HEK293 (cell line): ENCODE data around the gene WDR86.

Experiments
- CTCF ChIA-PET: fragments of 350-600 bp; formaldehyde crosslinking; extraction: SDS; loops from one replicate; lab custom pipeline; 2021; ENCODE audit warnings: antibody characterized with exemption; lab: Yijun Ruan, JAX
- POLR2A ChIA-PET: fragments of 300-600 bp; formaldehyde crosslinking; extraction: SDS; loops from one replicate; lab custom pipeline; 2020; ENCODE audit warnings: antibody characterized with exemption, inconsistent platforms; lab: Yijun Ruan, JAX
- H3K27ac ChIP-seq: fragments of 200-500 bp; sonication (Bioruptor generic); 2 replicates; pipeline ENCODE4 v1.5.1; 2014; ENCODE audit warnings: low read depth, low read length, control low read depth, inconsistent platforms; ENCODE audit errors: extremely low read depth
- H3K36me3 ChIP-seq, 2 experiments: fragments of 200-500 bp in 1 of 2; sonication (Bioruptor generic) in 1 of 2; 1 replicate in 1 of 2; 2 replicates in 1 of 2; pipeline ENCODE4 v1.5.1; 2014 to 2017; ENCODE audit warnings: inconsistent platforms in 2 of 2, low read length in 2 of 2; ENCODE audit not compliant: control insufficient read depth in 2 of 2, insufficient read depth in 1 of 2
- H3K4me1 ChIP-seq: fragments of 200-500 bp; sonication (Bioruptor generic); 2 replicates; pipeline ENCODE4 v1.5.1; 2014; ENCODE audit warnings: mild to moderate bottlenecking, low read length, inconsistent platforms; ENCODE audit not compliant: control insufficient read depth, insufficient read depth
- H3K4me3 ChIP-seq: 2 replicates; pipeline ENCODE4 v1.5.1; 2011; ENCODE audit warnings: low read depth, mild to moderate bottlenecking, control low read depth, low read length, moderate library complexity
- H3K9me3 ChIP-seq: fragments of 200-500 bp; sonication (Bioruptor generic); 2 replicates; pipeline ENCODE4 v1.5.1; 2014; ENCODE audit warnings: low read depth, low read length, inconsistent platforms; ENCODE audit not compliant: control insufficient read depth, insufficient read depth
- IKZF3 ChIP-seq: fragments of 450-650 bp; IDR thresholded peaks from 2 replicates; pipeline ENCODE4 v1.5.0; 2018; ENCODE audit warnings: missing biosample characterization, mild to moderate bottlenecking, missing genetic modification characterization, moderate library complexity
- KLF1 ChIP-seq: fragments of 450-650 bp; formaldehyde crosslinking; IDR thresholded peaks from 2 replicates; pipeline ENCODE4 v1.5.1; 2016; ENCODE audit warnings: missing biosample characterization, missing genetic modification characterization
- PRDM1 ChIP-seq: fragments of 450-650 bp; formaldehyde crosslinking; IDR thresholded peaks from 2 replicates; pipeline ENCODE4; 2016; ENCODE audit warnings: missing biosample characterization, missing genetic modification characterization
- ZFP3 ChIP-seq: fragments of 450-650 bp; formaldehyde crosslinking; IDR thresholded peaks from 2 replicates; pipeline ENCODE4 v1.5.1; 2016; ENCODE audit warnings: low read depth, missing biosample characterization, missing genetic modification characterization
- ZNF114 ChIP-seq: fragments of 450-650 bp; formaldehyde crosslinking; IDR thresholded peaks from 2 replicates; pipeline ENCODE4 v1.5.0; 2017; ENCODE audit warnings: missing biosample characterization, missing genetic modification characterization
- ZNF140 ChIP-seq: fragments of 450-650 bp; formaldehyde crosslinking; IDR thresholded peaks from 2 replicates; pipeline ENCODE4 v1.5.1; 2016; ENCODE audit warnings: missing biosample characterization, missing genetic modification characterization
- ZNF211 ChIP-seq: fragments of 450-650 bp; formaldehyde crosslinking; IDR thresholded peaks from 2 replicates; pipeline ENCODE4 v1.5.1; 2016; ENCODE audit warnings: low read depth, missing biosample characterization, missing genetic modification characterization
- ZNF214 ChIP-seq: fragments of 450-650 bp; formaldehyde crosslinking; IDR thresholded peaks from 2 replicates; pipeline ENCODE4 v1.5.1; 2017; ENCODE audit warnings: missing biosample characterization, mild to moderate bottlenecking, missing genetic modification characterization, borderline replicate concordance
- ZNF24 ChIP-seq: fragments of 450-650 bp; formaldehyde crosslinking; IDR thresholded peaks from 2 replicates; pipeline ENCODE4 v1.5.1; 2016; ENCODE audit warnings: missing biosample characterization, missing genetic modification characterization
- ZNF423 ChIP-seq: fragments of 450-650 bp; formaldehyde crosslinking; IDR thresholded peaks from 2 replicates; pipeline ENCODE4 v1.5.1; 2016; ENCODE audit warnings: missing biosample characterization, missing genetic modification characterization
- ZNF48 ChIP-seq: fragments of 450-650 bp; formaldehyde crosslinking; IDR thresholded peaks from 2 replicates; pipeline ENCODE4 v1.5.1; 2016; ENCODE audit warnings: missing biosample characterization, missing genetic modification characterization
- ZNF701 ChIP-seq: fragments of 450-650 bp; formaldehyde crosslinking; IDR thresholded peaks from 2 replicates; pipeline ENCODE4 v1.5.1; 2016; ENCODE audit warnings: missing biosample characterization, missing genetic modification characterization
- ZSCAN16 ChIP-seq: fragments of 450-650 bp; formaldehyde crosslinking; IDR thresholded peaks from 2 replicates; pipeline ENCODE4 v1.5.1; 2016; ENCODE audit warnings: missing biosample characterization, missing genetic modification characterization
- ZXDB ChIP-seq: fragments of 450-650 bp; formaldehyde crosslinking; IDR thresholded peaks from 2 replicates; pipeline ENCODE4 v1.5.1; 2016; ENCODE audit warnings: missing biosample characterization, missing genetic modification characterization
- TF ChIP-seq, protein P1 (sequence below): fragments of 450-650 bp; formaldehyde crosslinking; IDR thresholded peaks from 2 replicates; pipeline ENCODE4 v1.5.1; 2016; ENCODE audit warnings: missing biosample characterization, missing genetic modification characterization, borderline replicate concordance
- TF ChIP-seq, protein P2 (sequence below): fragments of 450-650 bp; formaldehyde crosslinking; IDR thresholded peaks from 2 replicates; pipeline ENCODE4 v1.5.1; 2017; ENCODE audit warnings: missing biosample characterization, mild to moderate bottlenecking, missing genetic modification characterization, moderate library complexity
- TF ChIP-seq, protein P3 (sequence below): fragments of 450-650 bp; formaldehyde crosslinking; IDR thresholded peaks from 2 replicates; pipeline ENCODE4 v1.5.1; 2016; ENCODE audit warnings: missing biosample characterization, missing genetic modification characterization
- TF ChIP-seq, protein P4 (sequence below): fragments of 450-650 bp; formaldehyde crosslinking; IDR thresholded peaks from 2 replicates; pipeline ENCODE4 v1.5.1; 2016; ENCODE audit warnings: missing biosample characterization, missing genetic modification characterization
- TF ChIP-seq, protein P5 (sequence below): fragments of 450-650 bp; formaldehyde crosslinking; IDR thresholded peaks from 2 replicates; pipeline ENCODE4 v1.5.1; 2016; ENCODE audit warnings: missing biosample characterization, missing genetic modification characterization
- TF ChIP-seq, protein P6 (sequence below): fragments of 450-650 bp; IDR thresholded peaks from 2 replicates; pipeline ENCODE4 v1.5.1; 2018; ENCODE audit warnings: missing biosample characterization, mild to moderate bottlenecking, missing genetic modification characterization
- TF ChIP-seq, protein P7 (sequence below): fragments of 450-650 bp; formaldehyde crosslinking; IDR thresholded peaks from 2 replicates; pipeline ENCODE4 v1.5.1; 2016; ENCODE audit warnings: missing biosample characterization, missing genetic modification characterization
- TF ChIP-seq, protein P8 (sequence below): fragments of 450-650 bp; formaldehyde crosslinking; IDR thresholded peaks from 2 replicates; pipeline ENCODE4 v1.5.1; 2016; ENCODE audit warnings: missing biosample characterization, missing genetic modification characterization

The WDR86 gene

DNA sequence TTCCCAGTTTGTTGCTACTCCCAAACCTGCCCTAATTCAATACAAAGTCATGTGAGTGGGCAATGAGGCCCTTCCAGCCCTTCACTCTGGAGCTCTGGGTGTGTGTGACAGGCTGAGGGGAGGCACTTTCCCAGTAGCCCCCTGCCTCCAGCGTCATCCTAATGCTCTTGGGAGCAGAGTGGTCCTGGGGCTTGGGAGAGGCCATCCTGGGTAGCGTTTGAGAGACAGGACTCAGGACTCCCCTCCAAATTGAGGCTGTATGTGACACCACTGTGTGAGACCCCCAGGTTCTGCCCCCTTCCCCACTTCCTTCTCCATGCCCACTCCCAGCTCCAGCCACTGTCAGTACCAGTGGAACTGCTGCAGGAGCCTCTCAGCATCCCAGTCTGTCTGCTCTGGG, 36.6 kb upstream of the WDR86 start:
- TF ChIP-seq, protein P1, sequence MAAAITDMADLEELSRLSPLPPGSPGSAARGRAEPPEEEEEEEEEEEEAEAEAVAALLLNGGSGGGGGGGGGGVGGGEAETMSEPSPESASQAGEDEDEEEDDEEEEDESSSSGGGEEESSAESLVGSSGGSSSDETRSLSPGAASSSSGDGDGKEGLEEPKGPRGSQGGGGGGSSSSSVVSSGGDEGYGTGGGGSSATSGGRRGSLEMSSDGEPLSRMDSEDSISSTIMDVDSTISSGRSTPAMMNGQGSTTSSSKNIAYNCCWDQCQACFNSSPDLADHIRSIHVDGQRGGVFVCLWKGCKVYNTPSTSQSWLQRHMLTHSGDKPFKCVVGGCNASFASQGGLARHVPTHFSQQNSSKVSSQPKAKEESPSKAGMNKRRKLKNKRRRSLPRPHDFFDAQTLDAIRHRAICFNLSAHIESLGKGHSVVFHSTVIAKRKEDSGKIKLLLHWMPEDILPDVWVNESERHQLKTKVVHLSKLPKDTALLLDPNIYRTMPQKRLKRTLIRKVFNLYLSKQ: no peak
- TF ChIP-seq, protein P2, sequence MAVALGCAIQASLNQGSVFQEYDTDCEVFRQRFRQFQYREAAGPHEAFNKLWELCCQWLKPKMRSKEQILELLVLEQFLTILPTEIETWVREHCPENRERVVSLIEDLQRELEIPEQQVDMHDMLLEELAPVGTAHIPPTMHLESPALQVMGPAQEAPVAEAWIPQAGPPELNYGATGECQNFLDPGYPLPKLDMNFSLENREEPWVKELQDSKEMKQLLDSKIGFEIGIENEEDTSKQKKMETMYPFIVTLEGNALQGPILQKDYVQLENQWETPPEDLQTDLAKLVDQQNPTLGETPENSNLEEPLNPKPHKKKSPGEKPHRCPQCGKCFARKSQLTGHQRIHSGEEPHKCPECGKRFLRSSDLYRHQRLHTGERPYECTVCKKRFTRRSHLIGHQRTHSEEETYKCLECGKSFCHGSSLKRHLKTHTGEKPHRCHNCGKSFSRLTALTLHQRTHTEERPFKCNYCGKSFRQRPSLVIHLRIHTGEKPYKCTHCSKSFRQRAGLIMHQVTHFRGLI: no peak
- TF ChIP-seq ZNF701 (tag by site-specific recombination) (no peak), ZNF423 (tag by site-specific recombination) (no peak), IKZF3 (tag by site-specific recombination) (no peak), ZNF211 (tag by site-specific recombination) (no peak), ZNF48 (tag by site-specific recombination) (no peak), ZNF214 (tag by site-specific recombination) (no peak), ZNF24 (tag by site-specific recombination) (no peak), ZNF114 (no peak), ZFP3 (tag by site-specific recombination) (no peak)
- TF ChIP-seq, protein P3, sequence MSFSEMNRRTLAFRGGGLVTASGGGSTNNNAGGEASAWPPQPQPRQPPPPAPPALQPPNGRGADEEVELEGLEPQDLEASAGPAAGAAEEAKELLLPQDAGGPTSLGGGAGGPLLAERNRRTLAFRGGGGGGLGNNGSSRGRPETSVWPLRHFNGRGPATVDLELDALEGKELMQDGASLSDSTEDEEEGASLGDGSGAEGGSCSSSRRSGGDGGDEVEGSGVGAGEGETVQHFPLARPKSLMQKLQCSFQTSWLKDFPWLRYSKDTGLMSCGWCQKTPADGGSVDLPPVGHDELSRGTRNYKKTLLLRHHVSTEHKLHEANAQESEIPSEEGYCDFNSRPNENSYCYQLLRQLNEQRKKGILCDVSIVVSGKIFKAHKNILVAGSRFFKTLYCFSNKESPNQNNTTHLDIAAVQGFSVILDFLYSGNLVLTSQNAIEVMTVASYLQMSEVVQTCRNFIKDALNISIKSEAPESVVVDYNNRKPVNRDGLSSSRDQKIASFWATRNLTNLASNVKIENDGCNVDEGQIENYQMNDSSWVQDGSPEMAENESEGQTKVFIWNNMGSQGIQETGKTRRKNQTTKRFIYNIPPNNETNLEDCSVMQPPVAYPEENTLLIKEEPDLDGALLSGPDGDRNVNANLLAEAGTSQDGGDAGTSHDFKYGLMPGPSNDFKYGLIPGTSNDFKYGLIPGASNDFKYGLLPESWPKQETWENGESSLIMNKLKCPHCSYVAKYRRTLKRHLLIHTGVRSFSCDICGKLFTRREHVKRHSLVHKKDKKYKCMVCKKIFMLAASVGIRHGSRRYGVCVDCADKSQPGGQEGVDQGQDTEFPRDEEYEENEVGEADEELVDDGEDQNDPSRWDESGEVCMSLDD: no peak
- TF ChIP-seq, protein P4, sequence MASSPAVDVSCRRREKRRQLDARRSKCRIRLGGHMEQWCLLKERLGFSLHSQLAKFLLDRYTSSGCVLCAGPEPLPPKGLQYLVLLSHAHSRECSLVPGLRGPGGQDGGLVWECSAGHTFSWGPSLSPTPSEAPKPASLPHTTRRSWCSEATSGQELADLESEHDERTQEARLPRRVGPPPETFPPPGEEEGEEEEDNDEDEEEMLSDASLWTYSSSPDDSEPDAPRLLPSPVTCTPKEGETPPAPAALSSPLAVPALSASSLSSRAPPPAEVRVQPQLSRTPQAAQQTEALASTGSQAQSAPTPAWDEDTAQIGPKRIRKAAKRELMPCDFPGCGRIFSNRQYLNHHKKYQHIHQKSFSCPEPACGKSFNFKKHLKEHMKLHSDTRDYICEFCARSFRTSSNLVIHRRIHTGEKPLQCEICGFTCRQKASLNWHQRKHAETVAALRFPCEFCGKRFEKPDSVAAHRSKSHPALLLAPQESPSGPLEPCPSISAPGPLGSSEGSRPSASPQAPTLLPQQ (tag by site-specific recombination): no peak
- TF ChIP-seq, protein P5, sequence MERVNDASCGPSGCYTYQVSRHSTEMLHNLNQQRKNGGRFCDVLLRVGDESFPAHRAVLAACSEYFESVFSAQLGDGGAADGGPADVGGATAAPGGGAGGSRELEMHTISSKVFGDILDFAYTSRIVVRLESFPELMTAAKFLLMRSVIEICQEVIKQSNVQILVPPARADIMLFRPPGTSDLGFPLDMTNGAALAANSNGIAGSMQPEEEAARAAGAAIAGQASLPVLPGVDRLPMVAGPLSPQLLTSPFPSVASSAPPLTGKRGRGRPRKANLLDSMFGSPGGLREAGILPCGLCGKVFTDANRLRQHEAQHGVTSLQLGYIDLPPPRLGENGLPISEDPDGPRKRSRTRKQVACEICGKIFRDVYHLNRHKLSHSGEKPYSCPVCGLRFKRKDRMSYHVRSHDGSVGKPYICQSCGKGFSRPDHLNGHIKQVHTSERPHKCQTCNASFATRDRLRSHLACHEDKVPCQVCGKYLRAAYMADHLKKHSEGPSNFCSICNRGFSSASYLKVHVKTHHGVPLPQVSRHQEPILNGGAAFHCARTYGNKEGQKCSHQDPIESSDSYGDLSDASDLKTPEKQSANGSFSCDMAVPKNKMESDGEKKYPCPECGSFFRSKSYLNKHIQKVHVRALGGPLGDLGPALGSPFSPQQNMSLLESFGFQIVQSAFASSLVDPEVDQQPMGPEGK: no peak
- Histone ChIP-seq H3K27ac (no peak overlapping the region), H3K36me3 (no peaks in the 10 kb centered on the region), H3K4me1 (no peaks in the 10 kb centered on the region), H3K9me3 (no peaks in the 10 kb centered on the region), H3K4me3 (no peak overlapping the region)
- ChIA-PET POLR2A (no interaction called here), CTCF (interaction anchor here (0.8 to 0.9 kb wide), 2 partner anchors 308 to 336 kb away, joined by 3 to 4 read pairs; no protein-coding TSS in a partner anchor)

DNA sequence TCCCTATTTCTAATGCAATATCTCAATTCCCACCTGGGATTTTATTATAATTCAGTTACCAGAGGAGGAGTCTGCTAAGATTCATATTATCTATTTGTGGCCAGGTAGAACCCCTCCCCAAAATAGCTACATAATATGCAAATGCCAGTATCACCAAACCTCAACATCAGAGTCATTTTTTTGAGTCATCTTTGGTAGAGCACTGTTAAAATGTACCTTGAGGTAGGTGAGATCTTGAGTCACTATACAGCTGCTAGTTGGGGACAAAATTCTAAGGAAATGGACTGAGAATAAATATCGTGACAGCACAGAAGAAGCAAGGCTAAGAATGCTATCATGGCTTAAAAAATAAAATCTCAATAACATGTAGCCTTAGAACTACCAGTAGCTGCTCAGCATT, 34.8 kb upstream of the WDR86 start:
- no peaks in the 10 kb centered on the region for H3K36me3 ChIP-seq
- POLR2A ChIA-PET: no interaction called here
- H3K4me3 ChIP-seq: no peak overlapping the region
- H3K9me3 ChIP-seq: no peaks in the 10 kb centered on the region
- H3K4me1 ChIP-seq: no peaks in the 10 kb centered on the region
- CTCF ChIA-PET: interaction anchor here (0.6 kb wide), 1 partner anchor 129 kb away, joined by 6 read pairs; no protein-coding TSS in a partner anchor
- no peak overlapping the region for H3K27ac ChIP-seq
- no peak for TF ChIP-seq KLF1 (tag by site-specific recombination)
- TF ChIP-seq, protein P6, sequence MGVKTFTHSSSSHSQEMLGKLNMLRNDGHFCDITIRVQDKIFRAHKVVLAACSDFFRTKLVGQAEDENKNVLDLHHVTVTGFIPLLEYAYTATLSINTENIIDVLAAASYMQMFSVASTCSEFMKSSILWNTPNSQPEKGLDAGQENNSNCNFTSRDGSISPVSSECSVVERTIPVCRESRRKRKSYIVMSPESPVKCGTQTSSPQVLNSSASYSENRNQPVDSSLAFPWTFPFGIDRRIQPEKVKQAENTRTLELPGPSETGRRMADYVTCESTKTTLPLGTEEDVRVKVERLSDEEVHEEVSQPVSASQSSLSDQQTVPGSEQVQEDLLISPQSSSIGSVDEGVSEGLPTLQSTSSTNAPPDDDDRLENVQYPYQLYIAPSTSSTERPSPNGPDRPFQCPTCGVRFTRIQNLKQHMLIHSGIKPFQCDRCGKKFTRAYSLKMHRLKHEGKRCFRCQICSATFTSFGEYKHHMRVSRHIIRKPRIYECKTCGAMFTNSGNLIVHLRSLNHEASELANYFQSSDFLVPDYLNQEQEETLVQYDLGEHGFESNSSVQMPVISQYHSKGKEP (tag by site-specific recombination): no peak
- TF ChIP-seq, protein P7, sequence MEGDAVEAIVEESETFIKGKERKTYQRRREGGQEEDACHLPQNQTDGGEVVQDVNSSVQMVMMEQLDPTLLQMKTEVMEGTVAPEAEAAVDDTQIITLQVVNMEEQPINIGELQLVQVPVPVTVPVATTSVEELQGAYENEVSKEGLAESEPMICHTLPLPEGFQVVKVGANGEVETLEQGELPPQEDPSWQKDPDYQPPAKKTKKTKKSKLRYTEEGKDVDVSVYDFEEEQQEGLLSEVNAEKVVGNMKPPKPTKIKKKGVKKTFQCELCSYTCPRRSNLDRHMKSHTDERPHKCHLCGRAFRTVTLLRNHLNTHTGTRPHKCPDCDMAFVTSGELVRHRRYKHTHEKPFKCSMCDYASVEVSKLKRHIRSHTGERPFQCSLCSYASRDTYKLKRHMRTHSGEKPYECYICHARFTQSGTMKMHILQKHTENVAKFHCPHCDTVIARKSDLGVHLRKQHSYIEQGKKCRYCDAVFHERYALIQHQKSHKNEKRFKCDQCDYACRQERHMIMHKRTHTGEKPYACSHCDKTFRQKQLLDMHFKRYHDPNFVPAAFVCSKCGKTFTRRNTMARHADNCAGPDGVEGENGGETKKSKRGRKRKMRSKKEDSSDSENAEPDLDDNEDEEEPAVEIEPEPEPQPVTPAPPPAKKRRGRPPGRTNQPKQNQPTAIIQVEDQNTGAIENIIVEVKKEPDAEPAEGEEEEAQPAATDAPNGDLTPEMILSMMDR (tag by site-specific recombination): no peak
- TF ChIP-seq, protein P8, sequence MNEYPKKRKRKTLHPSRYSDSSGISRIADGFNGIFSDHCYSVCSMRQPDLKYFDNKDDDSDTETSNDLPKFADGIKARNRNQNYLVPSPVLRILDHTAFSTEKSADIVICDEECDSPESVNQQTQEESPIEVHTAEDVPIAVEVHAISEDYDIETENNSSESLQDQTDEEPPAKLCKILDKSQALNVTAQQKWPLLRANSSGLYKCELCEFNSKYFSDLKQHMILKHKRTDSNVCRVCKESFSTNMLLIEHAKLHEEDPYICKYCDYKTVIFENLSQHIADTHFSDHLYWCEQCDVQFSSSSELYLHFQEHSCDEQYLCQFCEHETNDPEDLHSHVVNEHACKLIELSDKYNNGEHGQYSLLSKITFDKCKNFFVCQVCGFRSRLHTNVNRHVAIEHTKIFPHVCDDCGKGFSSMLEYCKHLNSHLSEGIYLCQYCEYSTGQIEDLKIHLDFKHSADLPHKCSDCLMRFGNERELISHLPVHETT (tag by site-specific recombination): no peak
- no peak for TF ChIP-seq ZNF140 (tag by site-specific recombination)
- no peak for TF ChIP-seq PRDM1 (tag by site-specific recombination)
- TF ChIP-seq ZXDB (tag by site-specific recombination): no peak
- no peak for TF ChIP-seq ZSCAN16 (tag by site-specific recombination)
